Measurements from ENCODE around the gene UMODL1. TPM values are rescaled to one million over a fixed set of nuclear protein-coding genes. Genes with fewer than 3 reads are reported as not detected.

Gene UMODL1
- polyA plus RNA-seq, 3 donors, result not detected

GRCh38 chr21:42165901-42166300 is 94.8 kb downstream of the UMODL1 start:
- intact Hi-C loops (cut with micrococcal nuclease), result loop anchor here in 1 of 2 donors (2.0 kb wide), 1 partner anchor 93 kb away; no protein-coding TSS in a partner anchor
- Mint-ChIP-seq H3K27me3 (ENCODE audit: low read depth in 3 of 3) (peaks cover 0 to 4% (median 0%) of the 10 kb centered on the region in 3 donors), H3K4me1 (peaks cover 14% of the 10 kb centered on the region), H3K4me3 (no peak overlapping the region), H3K36me3 (no peaks in the 10 kb centered on the region), H3K9me3 (peaks cover 0 to 6% (median 0%) of the 10 kb centered on the region in 7 donors), H3K27ac (no peak overlapping the region)
- Histone ChIP-seq H3K27me3 (ENCODE audit: control insufficient read depth in 2 of 2, insufficient read depth in 2 of 2, low read length in 2 of 2) (no peaks in the 10 kb centered on the region), H3K27ac (ENCODE audit: low read depth in 1 of 2, low read length in 2 of 2) (no peak overlapping the region), H3K79me2 (ENCODE audit: insufficient read depth, low read length) (no peaks in the 10 kb centered on the region), H3K4me3 (replicated peaks in 1 of 3; ENCODE audit: low read depth in 2 of 3, low read length in 3 of 3) (no peak overlapping the region), H3K4me2 (replicated peaks; ENCODE audit: extremely low read depth, low read length, poor library complexity, severe bottlenecking) (no peak overlapping the region), H2AFZ (ENCODE audit: insufficient read depth, low read depth, low read length, poor library complexity, severe bottlenecking) (no peak overlapping the region), H3K9me3 (replicated peaks in 1 of 2; ENCODE audit: control insufficient read depth in 1 of 2, insufficient read depth in 1 of 2, low read length in 2 of 2) (no peaks in the 10 kb centered on the region), H4K20me1 (ENCODE audit: insufficient read depth, low read length) (no peaks in the 10 kb centered on the region), H3K4me1 (ENCODE audit: control insufficient read depth in 1 of 2, insufficient read depth in 2 of 2, low read length in 2 of 2) (no peaks in the 10 kb centered on the region), H3K36me3 (replicated peaks in 1 of 2; ENCODE audit: control insufficient read depth in 1 of 2, insufficient read depth in 2 of 2, low read length in 2 of 2) (no peaks in the 10 kb centered on the region), H3K9ac (ENCODE audit: insufficient read depth, low read length, poor library complexity, severe bottlenecking) (no peak overlapping the region)
- DNase-seq, result no peak
- 95% methylated on average over 15 of the region's 18 CpGs for whole genome bisulfite sequencing (ENCODE audit: insufficient coverage)
- TF ChIP-seq CTCF (IDR thresholded peaks at IDR 0.05), result no peak

GRCh38 chr21:42169758-42170157 is 98.6 kb downstream of the UMODL1 start:
- Histone ChIP-seq H3K36me3 (replicated peaks in 1 of 2; ENCODE audit: control insufficient read depth in 1 of 2, insufficient read depth in 2 of 2, low read length in 2 of 2) (no peaks in the 10 kb centered on the region), H3K4me3 (replicated peaks in 1 of 3; ENCODE audit: low read depth in 2 of 3, low read length in 3 of 3) (no peak overlapping the region), H3K79me2 (ENCODE audit: insufficient read depth, low read length) (no peaks in the 10 kb centered on the region), H3K4me2 (replicated peaks; ENCODE audit: extremely low read depth, low read length, poor library complexity, severe bottlenecking) (no peak overlapping the region), H2AFZ (ENCODE audit: insufficient read depth, low read depth, low read length, poor library complexity, severe bottlenecking) (no peak overlapping the region), H3K9me3 (replicated peaks in 1 of 2; ENCODE audit: control insufficient read depth in 1 of 2, insufficient read depth in 1 of 2, low read length in 2 of 2) (no peaks in the 10 kb centered on the region), H3K4me1 (ENCODE audit: control insufficient read depth in 1 of 2, insufficient read depth in 2 of 2, low read length in 2 of 2) (no peaks in the 10 kb centered on the region), H3K27ac (ENCODE audit: low read depth in 1 of 2, low read length in 2 of 2) (no peak overlapping the region), H3K27me3 (ENCODE audit: control insufficient read depth in 2 of 2, insufficient read depth in 2 of 2, low read length in 2 of 2) (no peaks in the 10 kb centered on the region), H4K20me1 (ENCODE audit: insufficient read depth, low read length) (no peaks in the 10 kb centered on the region), H3K9ac (ENCODE audit: insufficient read depth, low read length, poor library complexity, severe bottlenecking) (no peak overlapping the region)
- intact Hi-C loops (cut with micrococcal nuclease), result no loop called here
- Mint-ChIP-seq H3K4me1 (peaks cover 9% of the 10 kb centered on the region), H3K36me3 (no peaks in the 10 kb centered on the region), H3K9me3 (peaks cover 0 to 4% (median 0%) of the 10 kb centered on the region in 7 donors), H3K27me3 (ENCODE audit: low read depth in 3 of 3) (peaks cover 0 to 2% (median 1%) of the 10 kb centered on the region in 3 donors), H3K4me3 (no peak overlapping the region), H3K27ac (no peak overlapping the region)
- TF ChIP-seq CTCF (IDR thresholded peaks at IDR 0.05), result no peak
- DNase-seq, result no peak
